ENCODE results near the gene SFXN2.

The SFXN2 gene

DNA sequence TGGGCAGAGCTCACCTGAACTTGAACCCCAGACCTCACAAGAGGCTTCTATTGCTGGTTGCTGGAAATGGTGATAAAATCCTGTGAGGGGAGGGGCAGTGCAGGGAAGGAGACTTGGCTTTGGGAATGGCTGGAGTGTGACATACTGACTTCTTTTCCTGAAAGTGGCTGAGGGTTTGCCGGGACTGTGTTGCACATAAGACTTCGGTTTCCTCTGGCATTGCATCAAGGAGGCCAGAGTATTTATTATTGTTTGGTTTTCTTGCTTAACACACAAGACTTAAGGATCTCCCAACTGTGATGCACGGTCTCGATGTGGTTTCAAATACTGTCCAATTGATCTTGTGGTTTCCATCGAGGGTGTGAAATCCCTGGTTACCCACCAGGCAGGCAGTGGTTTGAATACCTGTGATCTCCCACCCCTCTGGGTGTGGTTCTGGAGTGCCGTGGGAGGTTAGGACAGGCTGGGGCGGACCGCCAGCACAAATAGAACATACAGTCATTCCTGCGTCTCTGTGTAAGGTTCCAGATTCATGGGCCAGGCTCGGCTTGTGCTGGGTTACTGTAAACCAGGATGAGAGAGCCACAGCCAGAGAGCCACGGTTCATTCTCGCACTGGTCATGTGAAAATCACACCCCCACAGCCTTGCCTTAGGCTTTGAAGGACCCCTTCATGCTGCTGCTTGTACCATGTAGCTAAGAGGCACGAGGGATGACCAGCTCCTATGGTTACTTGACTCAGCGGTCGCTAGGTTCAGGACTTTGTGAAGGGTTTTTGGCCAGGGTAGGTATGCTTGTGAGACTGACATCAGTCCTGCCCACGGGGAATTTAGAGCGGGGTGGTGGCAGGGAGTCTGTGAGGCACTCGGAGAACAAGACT lies 68.5 kb downstream of the SFXN2 start:
- TF ChIP-seq, protein P1, sequence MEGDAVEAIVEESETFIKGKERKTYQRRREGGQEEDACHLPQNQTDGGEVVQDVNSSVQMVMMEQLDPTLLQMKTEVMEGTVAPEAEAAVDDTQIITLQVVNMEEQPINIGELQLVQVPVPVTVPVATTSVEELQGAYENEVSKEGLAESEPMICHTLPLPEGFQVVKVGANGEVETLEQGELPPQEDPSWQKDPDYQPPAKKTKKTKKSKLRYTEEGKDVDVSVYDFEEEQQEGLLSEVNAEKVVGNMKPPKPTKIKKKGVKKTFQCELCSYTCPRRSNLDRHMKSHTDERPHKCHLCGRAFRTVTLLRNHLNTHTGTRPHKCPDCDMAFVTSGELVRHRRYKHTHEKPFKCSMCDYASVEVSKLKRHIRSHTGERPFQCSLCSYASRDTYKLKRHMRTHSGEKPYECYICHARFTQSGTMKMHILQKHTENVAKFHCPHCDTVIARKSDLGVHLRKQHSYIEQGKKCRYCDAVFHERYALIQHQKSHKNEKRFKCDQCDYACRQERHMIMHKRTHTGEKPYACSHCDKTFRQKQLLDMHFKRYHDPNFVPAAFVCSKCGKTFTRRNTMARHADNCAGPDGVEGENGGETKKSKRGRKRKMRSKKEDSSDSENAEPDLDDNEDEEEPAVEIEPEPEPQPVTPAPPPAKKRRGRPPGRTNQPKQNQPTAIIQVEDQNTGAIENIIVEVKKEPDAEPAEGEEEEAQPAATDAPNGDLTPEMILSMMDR (IDR thresholded peaks at IDR 0.05) = no peak
- Histone ChIP-seq H2AFZ (no peak overlapping the region), H3K4me1 (peaks cover 51% of the 10 kb centered on the region), H3K4me2 (ENCODE audit: low read length) (peak overlapping the region; percentile 33), H3K27me3 (ENCODE audit: control insufficient read depth, insufficient read depth, low read length) (no peaks in the 10 kb centered on the region), H3K9me3 (ENCODE audit: control insufficient read depth, low read length) (no peaks in the 10 kb centered on the region), H3K4me3 (ENCODE audit: low read depth, low read length) (no peak overlapping the region), H3K9ac (no peak overlapping the region), H3K36me3 (ENCODE audit: control insufficient read depth, insufficient read depth, low read length) (no peaks in the 10 kb centered on the region), H3K79me2 (peaks cover 55% of the 10 kb centered on the region), H3K27ac (peak overlapping the region; percentile 83)

DNA sequence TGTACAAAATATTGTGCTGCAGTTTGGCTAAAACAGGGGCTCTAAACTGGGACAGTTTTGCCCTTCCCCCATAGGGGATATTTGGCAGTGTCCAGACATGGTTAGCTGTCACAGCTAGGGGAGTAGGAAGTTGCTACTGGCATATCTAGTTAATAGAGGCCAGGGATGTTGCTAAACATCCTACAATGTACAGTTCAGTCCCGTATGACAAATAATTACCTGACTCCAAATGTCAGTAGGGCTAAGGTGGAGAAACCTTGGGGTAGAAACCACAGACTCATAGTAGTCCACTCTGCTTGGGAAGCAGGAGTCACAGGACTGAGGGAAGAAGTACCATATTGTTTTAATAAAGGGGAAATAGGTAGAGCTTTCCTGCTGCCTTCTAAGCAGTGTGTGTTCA lies 69.1 kb downstream of the SFXN2 start:
- Histone ChIP-seq H3K9me3 (ENCODE audit: control insufficient read depth, low read length) (no peaks in the 10 kb centered on the region), H3K79me2 (peaks cover 55% of the 10 kb centered on the region), H3K4me3 (ENCODE audit: low read depth, low read length) (no peak overlapping the region), H3K4me2 (ENCODE audit: low read length) (no peak overlapping the region), H3K4me1 (peaks cover 44% of the 10 kb centered on the region), H3K9ac (no peak overlapping the region), H3K27ac (peak overlapping the region; percentile 83), H3K36me3 (ENCODE audit: control insufficient read depth, insufficient read depth, low read length) (no peaks in the 10 kb centered on the region), H3K27me3 (ENCODE audit: control insufficient read depth, insufficient read depth, low read length) (no peaks in the 10 kb centered on the region), H2AFZ (no peak overlapping the region)
- TF ChIP-seq, protein P1 (IDR thresholded peaks at IDR 0.05) = no peak

DNA sequence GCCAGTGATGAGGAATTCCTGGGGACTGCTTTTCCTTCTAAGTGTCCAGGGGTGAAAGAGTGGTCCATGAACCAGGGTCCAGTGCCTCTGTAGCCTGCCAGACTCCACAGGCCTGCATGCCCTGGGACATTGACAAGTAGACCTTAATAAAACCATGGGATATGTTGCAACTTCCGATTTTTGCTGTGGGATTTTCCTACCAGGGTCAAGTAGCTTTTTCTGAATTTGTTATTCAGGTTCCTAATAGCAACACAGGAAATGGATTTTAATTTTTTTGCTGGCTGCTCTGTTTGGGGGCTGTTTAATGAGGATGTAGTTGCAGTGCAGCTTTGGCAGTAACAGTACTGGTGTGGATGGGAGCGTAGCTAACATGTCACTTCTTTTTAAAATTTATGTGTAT lies 71.4 kb downstream of the SFXN2 start:
- no peaks in the 10 kb centered on the region for H3K27me3 ChIP-seq (ENCODE audit: control insufficient read depth, insufficient read depth, low read length)
- H3K4me2 ChIP-seq (ENCODE audit: low read length) = no peak overlapping the region
- TF ChIP-seq, protein P1 (IDR thresholded peaks at IDR 0.05) = no peak
- H3K27ac ChIP-seq = peak overlapping the region; percentile 61
- no peak overlapping the region for H3K9ac ChIP-seq
- H3K4me3 ChIP-seq (ENCODE audit: low read depth, low read length) = no peak overlapping the region
- no peaks in the 10 kb centered on the region for H3K36me3 ChIP-seq (ENCODE audit: control insufficient read depth, insufficient read depth, low read length)
- no peaks in the 10 kb centered on the region for H3K9me3 ChIP-seq (ENCODE audit: control insufficient read depth, low read length)
- no peak overlapping the region for H2AFZ ChIP-seq
- peaks cover 55% of the 10 kb centered on the region for H3K79me2 ChIP-seq
- H3K4me1 ChIP-seq = peaks cover 29% of the 10 kb centered on the region

DNA sequence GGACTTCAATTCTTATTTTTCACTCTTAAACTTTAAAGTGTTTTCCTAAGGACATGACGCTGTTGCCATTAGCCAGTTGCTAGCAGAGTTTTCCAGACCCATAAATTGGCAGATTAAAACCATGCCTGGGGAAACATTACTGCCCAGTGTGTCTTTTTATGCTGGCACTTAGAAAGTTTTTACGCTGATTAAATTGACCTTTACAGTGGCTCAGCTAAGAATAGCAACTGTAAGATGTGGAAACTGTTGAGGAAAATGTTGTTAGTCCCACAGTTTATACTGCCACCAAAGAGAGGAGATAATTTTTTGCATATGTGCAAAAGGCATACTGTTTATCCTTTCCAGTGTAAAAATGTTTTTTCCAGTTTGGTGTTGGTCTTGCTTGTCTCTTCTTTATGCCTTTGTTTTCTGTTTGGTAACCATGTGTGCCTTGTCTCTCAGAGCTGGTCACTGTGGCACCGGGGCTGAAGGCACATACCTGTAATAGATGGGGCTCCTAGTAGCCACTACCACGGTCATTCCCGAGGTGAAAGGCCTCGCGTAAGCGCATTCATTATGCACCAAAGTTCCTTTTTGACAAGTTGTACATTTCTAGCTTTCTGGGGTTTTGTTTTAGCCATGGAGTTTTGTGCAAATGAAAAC lies 77.4 kb downstream of the SFXN2 start:
- Histone ChIP-seq H3K9ac (no peak overlapping the region), H3K4me1 (peaks cover 30% of the 10 kb centered on the region), H3K27me3 (ENCODE audit: control insufficient read depth, insufficient read depth, low read length) (no peaks in the 10 kb centered on the region), H3K4me3 (ENCODE audit: low read depth, low read length) (no peak overlapping the region), H2AFZ (no peak overlapping the region), H3K36me3 (ENCODE audit: control insufficient read depth, insufficient read depth, low read length) (no peaks in the 10 kb centered on the region), H3K9me3 (ENCODE audit: control insufficient read depth, low read length) (no peaks in the 10 kb centered on the region), H3K79me2 (peaks cover 50% of the 10 kb centered on the region), H3K27ac (peak overlapping the region; percentile 13), H3K4me2 (ENCODE audit: low read length) (peak overlapping the region; percentile 45)
- TF ChIP-seq, protein P1 (IDR thresholded peaks at IDR 0.05) = no peak
